ENCODE data around the gene UBXN2A.
"Not testable (repeated sequence)": the region's sequence is repeated elsewhere in the genome, so short reads cannot be mapped to it uniquely, and the experiment has no call there.

Gene UBXN2A

DNA sequence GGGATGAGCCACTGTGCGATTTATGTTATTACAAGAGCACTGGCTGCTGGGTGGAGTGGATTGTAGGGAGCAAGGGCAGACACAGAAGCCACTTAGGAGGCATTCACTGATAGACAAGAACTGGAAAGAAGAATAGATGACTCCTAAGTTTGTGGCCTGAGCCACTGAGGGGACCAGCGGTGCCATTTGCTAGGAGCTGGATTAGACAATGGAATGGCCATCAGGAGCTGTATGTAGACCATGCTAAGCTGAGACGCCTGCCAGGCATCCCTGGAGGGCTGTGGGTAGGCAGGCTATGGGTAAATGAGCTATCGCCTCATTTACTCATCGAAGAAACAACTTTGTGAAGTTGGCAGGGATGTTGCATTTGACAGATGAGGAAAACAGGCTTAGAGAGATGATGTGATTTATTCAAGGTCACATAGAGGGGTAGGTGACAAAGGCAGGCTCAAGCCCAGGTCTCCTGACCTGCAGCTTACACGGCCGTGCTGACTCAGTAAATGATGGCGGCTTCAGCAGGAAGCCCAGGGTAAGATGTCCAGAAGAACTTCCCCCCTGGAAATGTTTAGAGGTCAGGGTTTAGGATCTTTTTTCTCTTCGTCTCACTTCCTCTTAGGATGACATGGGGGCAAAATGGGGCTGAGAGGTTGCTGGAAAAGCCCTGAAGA is 72.4 kb downstream of the UBXN2A start:
- DNase-seq (ENCODE audit: low read depth, low spot score): no peak

DNA sequence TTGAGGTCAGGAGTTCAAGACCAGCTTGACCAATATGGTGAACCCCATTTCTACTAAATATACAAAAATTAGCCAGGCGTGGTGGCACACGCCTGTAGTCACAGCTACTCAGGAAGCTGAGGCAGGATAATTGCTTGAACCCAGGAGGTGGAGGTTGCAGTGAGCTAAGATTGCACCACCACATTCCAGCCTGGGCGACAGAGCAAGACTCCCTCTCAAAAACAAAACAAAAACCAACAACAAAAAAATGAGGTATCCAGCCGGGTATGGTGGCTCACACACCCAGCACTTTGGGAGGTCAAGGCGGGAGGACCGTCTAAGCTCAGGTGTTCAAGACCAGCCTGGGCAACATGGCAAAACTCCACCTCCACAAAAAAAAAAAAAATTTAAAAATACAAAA is 74.6 kb downstream of the UBXN2A start:
- DNase-seq (ENCODE audit: low read depth, low spot score): not testable (repeated sequence)

DNA sequence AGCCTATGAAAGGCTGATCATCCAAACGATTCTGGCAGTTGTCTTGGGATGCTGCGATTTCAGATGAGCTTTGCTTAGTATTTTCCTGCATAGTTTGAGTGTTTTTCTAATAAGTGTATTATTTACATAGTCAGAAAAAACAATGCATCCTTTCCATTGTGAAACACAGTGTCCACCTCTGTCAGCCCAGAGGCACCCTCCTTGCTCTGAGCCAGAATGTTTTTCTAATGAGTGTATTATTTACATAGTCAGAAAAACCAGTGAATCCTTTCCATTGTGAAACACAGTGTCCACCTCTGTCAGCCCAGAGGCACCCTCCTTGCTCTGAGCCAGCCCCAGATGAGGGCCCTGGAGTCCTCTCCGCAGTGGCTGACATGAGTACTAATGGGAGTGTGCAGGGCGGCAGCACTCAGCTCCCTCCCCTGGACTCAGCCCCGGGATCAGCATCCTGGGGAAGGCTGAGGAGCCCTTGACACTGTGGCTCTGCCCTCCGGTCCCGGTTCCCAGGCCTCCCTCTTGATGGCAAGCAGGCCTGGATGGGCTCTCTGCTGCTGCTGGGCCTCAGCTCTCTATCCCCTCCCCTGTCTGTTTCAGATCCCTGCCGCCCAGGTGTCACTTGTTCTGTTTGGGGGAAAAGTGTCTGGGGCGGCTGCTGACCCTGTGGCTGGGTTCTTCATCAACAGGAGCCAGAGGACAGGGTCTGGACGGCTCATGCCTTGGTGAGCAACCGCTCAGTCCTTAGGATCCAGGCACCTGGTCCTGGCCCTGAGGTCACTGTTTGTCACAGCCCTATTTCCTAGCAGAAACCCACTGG is 75.5 kb downstream of the UBXN2A start:
- DNase-seq (ENCODE audit: low read depth, low spot score): peak; percentile 50

DNA sequence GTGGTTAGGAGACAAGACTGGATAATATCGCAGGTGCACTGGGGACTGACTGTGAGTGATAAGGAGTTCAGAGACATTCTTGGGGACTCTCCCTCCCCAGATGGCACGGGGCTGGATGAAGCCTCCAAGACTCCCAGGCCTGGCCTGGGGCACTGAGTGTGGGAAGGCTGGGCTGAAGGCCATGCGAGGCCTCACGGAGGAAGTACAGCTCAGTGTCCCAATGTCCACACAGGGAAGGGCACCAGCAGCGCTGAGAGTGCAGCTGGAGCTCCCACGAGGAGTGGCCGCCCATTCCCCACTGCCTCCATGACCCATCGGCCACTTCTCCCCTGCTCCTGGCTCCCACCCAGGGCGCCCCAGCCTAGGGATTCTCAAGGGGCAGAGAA is 76.1 kb downstream of the UBXN2A start:
- DNase-seq (ENCODE audit: low read depth, low spot score): no peak

DNA sequence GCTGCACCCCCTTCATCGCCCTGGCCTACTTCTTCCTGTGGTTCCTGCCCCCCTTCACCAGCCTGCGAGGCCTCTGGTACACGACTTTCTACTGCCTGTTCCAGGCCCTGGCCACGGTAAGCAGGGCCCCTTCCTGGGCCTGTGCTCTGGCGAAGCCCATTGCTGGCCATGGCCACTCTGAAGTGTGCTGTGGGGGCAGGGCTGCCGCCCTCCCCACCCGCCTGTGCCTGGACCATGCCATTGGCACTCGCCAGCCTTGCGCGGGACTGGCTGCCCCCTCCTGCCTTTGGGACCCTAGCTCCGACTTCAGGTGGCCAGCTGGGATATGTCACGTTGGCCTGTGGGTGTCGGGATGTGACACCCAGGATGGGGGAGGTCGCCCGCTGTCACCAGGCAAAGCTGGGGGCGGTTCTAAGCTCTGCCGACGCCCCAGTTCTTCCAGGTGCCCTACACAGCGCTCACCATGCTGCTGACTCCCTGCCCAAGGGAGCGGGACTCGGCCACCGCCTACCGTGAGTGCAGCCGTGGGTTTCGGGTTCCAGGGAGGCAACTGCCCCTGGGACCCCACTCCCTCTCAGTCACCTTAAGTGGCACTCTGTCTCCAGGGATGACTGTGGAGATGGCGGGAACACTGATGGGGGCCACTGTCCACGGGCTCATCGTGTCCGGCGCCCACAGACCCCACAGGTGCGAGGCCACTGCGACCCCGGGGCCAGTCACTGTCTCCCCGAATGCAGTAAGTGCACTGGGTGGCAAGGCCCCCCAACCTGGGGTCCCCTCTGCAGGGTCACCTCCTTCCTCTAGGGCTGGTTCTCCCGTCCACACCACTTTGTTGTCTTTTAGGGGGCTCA is 76.8 kb downstream of the UBXN2A start:
- DNase-seq (ENCODE audit: low read depth, low spot score): no peak

DNA sequence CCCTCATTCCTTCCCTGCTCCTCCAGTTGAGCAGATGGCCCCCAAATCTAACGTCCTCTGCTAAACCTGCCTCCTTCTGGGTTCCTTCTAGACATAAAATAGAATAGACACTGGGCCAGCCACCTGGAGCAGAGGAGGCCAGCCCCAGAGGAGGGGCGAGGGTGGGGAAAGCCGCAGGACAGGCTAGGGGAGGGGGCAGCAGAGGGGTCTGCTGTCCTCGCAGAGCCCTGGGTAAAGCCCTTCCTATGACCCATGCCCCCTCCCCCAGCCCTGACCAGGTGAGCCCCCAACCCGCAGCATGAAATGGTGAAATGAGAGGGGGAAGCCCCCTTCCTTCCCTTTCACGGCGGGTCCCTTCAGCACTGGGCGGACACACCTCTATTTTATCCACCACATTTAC is 77.4 kb downstream of the UBXN2A start:
- no peak for DNase-seq (ENCODE audit: low read depth, low spot score)

DNA sequence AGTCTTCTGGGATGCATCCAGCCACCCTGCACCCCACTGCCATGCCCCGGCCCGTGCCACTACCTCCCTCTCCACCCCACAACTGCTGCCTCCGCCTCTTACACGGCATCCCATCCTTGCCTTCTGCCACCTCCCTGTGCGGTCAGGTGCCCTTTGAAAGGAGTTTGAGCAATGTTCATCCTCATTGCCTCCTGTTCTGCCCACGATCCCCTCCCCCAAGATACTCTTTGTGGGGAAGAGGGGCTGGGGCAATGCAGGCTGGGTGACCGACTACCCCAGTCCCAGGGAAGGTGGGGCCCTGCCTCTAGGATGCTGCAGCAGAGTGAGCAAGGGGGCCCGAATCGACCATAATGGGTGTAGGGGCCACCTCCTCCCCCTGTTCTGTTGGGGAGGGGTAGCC is 78.0 kb downstream of the UBXN2A start:
- no peak for DNase-seq (ENCODE audit: low read depth, low spot score)

DNA sequence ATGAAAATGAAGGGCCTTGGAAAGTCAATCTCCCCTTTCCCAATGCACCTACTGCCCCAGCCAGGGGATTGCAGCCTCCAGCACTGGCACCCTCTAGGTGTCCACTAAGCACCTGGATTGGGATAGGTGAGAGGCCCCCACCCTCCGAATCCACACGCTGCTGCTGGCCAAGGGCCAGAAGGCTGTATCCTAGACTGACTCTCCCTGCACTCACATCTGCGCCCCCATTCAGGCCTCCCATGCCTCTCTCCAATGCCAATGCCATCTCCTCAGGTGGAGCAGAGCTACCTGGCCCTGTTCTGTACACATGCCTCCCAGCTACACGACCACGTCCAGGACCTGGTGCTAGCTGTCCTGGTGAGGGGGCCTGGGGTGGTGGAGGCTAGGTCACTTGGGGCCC is 79.5 kb downstream of the UBXN2A start:
- DNase-seq (ENCODE audit: low read depth, low spot score): no peak

DNA sequence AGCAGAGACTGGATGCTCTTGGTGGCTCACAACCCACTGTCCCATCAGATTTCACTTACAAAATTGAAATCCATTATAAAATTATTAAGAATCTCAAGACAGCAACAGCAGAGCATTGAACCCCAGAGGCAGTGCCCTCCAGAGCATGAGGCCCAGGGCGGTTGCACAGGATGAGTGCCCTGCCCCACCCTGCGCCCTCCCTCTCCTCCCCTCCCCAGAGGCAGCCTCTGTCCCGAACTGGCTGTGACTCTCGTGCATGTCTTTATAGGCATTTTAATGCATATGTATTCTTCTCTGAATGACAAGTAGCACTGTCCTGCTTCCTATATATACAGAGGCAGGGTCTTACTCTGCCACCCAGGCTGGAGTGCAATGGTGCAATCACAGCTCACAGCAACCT is 80.0 kb downstream of the UBXN2A start:
- no peak for DNase-seq (ENCODE audit: low read depth, low spot score)

DNA sequence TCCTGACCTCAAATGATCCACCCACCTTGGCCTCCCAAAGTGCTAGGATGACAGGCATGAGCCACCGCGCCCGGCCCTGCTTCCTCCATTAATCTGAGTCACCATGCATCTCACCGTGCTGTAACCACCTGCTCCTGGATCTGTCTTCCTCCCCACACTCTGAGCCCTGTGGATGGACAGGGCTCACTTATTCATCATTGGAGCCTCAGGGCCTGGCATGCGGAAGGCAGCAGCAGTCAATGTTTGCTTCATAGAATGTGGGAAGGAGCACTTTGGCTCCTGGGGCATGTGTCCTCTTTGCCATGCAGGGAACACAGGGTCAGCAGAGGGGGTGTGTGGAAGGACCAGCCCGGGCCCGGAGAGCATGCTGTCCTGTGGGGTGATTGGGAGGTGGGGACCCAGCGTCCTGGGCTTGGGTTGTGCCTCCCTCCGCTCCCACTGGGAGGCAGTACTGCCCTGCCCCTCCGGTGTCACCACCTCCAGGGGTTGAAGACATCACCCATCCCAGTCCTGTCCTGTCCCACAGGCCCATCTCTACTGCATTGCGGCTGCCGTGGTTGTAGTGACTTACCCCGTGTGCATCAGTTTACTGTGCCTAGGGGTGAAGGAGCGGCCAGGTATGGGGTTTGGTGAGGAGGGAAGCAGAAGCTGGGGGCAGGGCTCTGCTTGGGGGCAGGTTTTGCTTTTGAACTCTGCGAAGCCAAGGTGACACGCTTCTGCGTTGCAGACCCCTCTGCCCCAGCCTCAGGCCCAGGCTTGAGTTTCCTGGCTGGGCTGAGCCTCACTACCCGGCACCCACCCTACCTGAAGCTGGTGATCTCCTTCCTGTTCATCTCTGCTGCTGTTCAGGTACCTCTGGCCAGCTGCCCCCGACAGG is 81.1 kb downstream of the UBXN2A start:
- no peak for DNase-seq (ENCODE audit: low read depth, low spot score)

DNA sequence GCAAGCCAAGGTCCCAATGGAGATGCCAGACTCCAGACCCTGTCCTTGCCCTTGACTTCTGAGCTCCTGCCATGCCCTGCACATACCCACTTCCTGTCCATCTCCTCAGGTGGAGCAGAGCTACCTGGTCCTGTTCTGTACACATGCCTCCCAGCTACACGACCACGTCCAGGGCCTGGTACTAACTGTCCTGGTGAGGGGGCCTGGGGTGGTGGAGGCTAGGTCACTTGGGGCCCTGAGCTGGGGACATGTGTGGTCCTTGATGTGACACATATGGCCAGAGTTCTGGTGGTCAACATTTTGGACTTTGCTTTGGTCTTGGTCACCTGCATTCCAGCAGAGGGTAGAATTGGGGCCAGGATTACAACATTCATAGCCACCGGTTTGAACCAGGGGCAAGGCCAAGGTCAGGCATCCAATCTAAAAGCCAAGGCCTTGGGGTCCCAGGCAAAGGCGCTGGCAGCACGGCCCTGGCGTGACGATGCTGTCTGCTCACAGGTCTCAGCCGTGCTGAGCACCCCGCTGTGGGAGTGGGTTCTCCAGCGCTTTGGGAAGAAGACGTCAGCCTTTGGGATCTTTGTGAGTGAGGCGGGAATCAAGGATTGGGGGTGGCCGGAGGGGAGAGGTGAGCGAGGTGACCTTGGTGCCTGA is 82.2 kb downstream of the UBXN2A start:
- no peak for DNase-seq (ENCODE audit: low read depth, low spot score)

DNA sequence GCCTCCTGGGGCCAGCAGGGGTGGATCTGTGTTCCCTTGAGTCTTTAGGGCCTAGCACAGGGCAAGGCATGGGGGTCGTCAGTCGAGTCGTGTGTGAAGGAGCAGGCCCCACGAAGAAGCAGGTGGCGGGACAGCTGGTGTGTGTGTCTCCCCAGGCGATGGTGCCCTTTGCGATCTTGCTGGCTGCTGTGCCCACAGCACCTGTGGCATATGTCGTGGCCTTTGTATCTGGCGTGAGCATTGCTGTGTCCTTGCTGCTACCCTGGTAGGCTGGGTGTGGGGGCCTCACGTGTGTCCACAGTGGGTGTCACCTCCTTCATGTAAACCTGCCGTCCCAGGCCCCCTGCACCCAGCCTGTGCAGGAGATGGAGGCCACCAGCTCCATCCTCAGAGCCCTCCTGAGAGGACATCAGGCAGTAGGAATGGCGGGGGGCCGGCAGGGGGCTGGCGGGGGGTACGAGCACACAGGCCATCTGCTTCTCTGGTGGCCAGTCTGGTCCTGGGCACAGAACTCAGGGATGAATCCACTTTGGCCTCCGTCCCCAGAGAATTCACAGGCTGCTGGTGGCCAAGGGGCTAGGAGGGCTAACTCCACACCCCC is 82.8 kb downstream of the UBXN2A start:
- no peak for DNase-seq (ENCODE audit: low read depth, low spot score)

DNA sequence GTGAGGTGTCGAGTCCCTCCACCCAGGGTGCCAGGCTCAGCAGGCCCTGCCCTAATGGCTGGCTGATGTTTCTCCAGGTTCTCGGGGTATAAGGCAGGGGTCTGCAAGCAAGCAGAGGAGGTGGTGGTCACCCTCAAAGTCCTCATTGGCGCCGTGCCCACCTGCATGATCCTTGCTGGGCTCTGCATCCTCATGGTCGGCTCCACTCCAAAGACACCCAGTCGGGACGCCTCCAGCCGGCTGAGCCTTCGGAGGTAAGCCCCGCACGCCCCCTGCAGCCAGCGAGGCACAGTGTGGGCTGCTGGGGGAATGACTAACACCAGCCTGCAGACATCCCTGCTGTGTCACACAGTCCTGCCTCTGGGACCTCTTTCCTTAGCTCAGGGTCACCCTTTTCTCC is 83.8 kb downstream of the UBXN2A start:
- DNase-seq (ENCODE audit: low read depth, low spot score): no peak

DNA sequence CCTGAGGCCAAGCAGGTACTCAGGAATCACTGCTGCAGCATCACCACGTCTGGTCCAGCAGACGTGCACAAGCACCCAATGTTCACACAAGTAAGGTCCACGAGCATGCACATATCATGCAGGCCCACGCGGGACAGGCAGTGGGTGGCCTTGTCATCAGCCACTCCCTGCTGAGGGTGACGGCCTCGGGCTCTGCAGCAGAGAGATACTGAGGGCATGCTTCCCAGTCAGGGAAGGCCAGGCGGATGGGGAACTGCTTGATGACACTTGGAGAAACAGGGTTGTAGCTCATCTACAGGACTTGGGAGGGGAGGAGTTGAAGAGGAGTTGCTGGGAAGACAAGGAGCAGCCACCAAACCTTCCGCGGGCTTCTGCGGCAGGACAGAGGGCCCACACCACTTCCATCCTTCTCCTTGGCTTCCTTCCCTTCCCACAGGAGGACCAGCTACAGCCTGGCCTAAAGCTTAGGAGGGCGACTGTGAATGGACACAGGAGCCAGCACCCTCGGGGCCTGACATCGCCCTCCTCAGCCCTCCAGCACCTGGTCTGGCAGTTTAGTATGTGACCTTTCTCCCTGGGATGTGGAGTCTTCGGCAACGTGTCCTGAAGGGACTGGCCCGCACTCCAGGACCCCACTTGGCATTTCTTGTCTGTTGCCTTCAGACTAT is 84.9 kb downstream of the UBXN2A start:
- DNase-seq (ENCODE audit: low read depth, low spot score): no peak

DNA sequence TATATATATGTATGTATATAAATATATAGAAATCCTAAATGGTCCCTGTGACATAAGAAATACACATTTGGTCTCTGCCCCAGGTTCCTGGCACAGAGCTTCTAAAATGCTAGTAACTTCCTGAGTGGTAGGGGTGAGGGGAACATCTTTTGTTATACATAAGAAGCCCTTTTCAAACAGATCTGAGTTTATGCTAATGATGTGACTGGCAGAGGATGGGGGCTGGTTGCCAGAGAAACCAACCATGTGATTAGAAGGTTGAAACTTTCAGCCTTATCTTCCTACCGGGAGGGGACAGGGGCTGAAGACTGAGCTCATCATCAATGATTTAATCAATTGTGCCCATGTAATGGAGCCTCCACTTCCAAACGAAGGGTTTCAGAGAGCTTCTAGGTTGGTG is 86.0 kb downstream of the UBXN2A start:
- DNase-seq (ENCODE audit: low read depth, low spot score): no peak

DNA sequence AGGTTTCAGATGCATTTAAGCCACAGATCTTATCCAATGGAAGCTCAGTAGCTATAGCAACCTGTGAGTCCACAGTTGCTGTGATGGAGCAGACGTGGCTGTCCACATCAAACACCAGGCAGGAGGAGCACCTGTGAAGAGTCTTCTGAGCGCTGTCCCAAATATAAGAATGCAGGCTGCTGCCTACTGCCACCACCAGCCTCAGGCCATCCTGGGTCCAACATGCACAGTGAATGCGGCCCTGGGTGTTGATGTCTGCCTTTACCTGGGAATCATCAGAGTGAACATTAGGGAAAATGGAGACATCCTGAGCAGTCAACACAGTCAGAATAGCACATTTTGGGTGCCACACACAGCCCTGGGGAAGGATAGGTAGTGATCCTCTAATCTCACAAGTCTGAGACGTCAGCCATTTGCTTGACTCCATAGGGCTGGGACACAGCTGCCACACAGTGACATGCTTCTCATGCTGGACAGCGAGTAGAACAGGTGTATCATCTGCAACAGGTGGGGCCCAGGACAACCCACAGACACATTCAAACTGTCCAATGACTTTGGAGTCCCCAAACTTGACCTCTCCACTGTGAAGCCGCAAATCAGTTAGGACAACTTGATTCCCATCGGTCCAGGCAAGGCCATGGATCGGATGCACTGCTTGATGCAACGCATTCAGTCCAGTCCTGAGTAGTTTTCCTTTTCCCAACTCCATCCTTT is 98.7 kb downstream of the UBXN2A start:
- DNase-seq (ENCODE audit: low read depth, low spot score): no peak

DNA sequence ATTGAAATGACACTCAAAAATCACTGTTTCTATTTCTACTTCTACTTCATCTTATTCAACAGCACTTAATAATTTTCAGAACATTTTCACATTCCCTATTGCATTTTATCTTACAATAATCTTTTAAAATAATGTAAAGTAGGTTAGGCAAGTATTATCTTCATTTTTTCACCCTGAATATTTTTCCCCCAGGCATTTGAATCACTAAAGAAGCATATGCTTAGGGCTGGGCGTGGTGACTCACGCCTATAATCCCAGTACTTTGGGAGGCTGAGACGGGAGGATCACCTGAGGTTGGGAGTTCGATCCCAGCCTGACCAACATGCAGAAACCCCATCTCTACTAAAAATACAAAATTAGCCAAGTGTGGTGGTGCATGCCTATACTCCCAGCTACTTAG is 100.2 kb downstream of the UBXN2A start:
- no peak for DNase-seq (ENCODE audit: low read depth, low spot score)

DNA sequence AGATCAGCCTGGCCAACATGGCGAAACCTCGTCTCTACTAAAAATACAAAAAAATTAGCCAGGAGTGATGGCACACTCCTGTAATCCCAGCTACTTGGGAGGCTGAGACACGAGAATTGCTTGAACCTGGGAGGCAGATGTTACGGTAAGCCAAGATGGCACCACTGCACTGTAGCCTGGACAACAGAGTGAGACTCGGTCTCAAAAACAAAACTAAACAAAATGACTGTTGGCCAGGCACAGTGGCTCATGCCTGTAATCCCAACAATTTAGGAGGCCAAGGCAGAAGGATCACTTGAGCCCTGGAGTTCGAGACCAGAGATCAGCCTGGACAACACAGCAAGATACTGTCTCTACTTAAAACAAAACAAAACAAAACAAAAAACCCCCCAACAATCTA is 102.9 kb downstream of the UBXN2A start:
- not testable (repeated sequence) for DNase-seq (ENCODE audit: low read depth, low spot score)

Measured in smooth muscle cell of the brain vasculature (primary cell).